Natural killer cell (primary cell): Measurements from ENCODE around the gene ZDHHC14. TPM values are rescaled to one million over a fixed set of nuclear protein-coding genes. Genes with fewer than 3 reads are reported as not detected.

ENCODE experiments used
- ATAC-seq, 3 donors: fragments of 150-1000 bp in 2 of 3; fragments of 200-7000 bp in 1 of 3; cut with Tn5 transposase; 1 replicate in 1 of 3; 2 replicates in 2 of 3; pipeline ENCODE4 v1.10.0; 2021; ENCODE audit warnings: mild to moderate bottlenecking in 2 of 3, moderate library complexity in 2 of 3
- DNase-seq, 2 donors: peaks; one replicate each; pipeline versions ENCODE4 v3.0.0 to v3.0.0-alpha.2; 2013 to 2021; ENCODE audit warnings: mixed read lengths in 1 of 2
- H3K27ac ChIP-seq: one replicate; pipeline ENCODE4 v1.5.1; 2013; ENCODE audit warnings: mild to moderate bottlenecking, low read length
- H3K27me3 ChIP-seq: one replicate; pipeline ENCODE4 v1.6.1; 2013; ENCODE audit warnings: low read length; ENCODE audit not compliant: control insufficient read depth, insufficient read depth
- H3K36me3 ChIP-seq: one replicate; pipeline ENCODE4 v1.6.1; 2013; ENCODE audit warnings: low read length; ENCODE audit not compliant: control insufficient read depth, insufficient read depth
- H3K4me1 ChIP-seq: one replicate; pipeline ENCODE4 v1.6.1; 2013; ENCODE audit warnings: low read length; ENCODE audit not compliant: control insufficient read depth, insufficient read depth
- H3K4me3 ChIP-seq: one replicate; pipeline ENCODE4 v1.5.1; 2013; ENCODE audit warnings: low read length
- H3K9me3 ChIP-seq: one replicate; pipeline ENCODE4 v1.6.1; 2013; ENCODE audit warnings: low read length; ENCODE audit not compliant: control insufficient read depth, insufficient read depth
- H3K27ac Mint-ChIP-seq, 2 donors: one replicate each; pipeline ENCODE4 v1.8.0; 2022; ENCODE audit warnings: mild to moderate bottlenecking in 2 of 2, mixed read lengths in 2 of 2, moderate library complexity in 1 of 2
- H3K27me3 Mint-ChIP-seq, 2 donors: one replicate each; pipeline ENCODE4 v1.8.0; 2022; ENCODE audit warnings: low read depth in 2 of 2, mixed read lengths in 2 of 2
- H3K36me3 Mint-ChIP-seq: one replicate; pipeline ENCODE4 v1.8.0; 2022; ENCODE audit warnings: mixed read lengths
- H3K4me1 Mint-ChIP-seq, 2 donors: one replicate each; pipeline ENCODE4 v1.8.0; 2022; ENCODE audit warnings: mixed read lengths in 2 of 2
- H3K4me3 Mint-ChIP-seq: one replicate; pipeline ENCODE4 v1.8.0; 2022; ENCODE audit warnings: mild to moderate bottlenecking, moderate library complexity, mixed read lengths
- H3K9me3 Mint-ChIP-seq, 2 donors: one replicate each; pipeline ENCODE4 v1.8.0; 2022; ENCODE audit warnings: mixed read lengths in 2 of 2
- WGBS: methylation state at CpG from one replicate; pipeline ENCODE4 v1.1.7; 2013; ENCODE audit warnings: missing lambda C conversion rate; ENCODE audit not compliant: insufficient coverage; 5-methylcytosine and 5-hydroxymethylcytosine counted together
- intact Hi-C: fragments of 100-400 bp; cut with micrococcal nuclease; formaldehyde crosslinking; loops from one replicate; pipeline ENCODE4 v1.14.2; 2022
- total RNA-seq, 4 donors: library from RNA; stranded (reverse); fragments of 120-200 nt in 1 of 4; gene quantifications; one replicate each; pipeline versions ENCODE4 v1.2.3 to v1.2.4, GENCODE V29; 2013 to 2022
- TF ChIP-seq, protein P1 (sequence below): fragments of 200-600 bp; IDR thresholded peaks from one replicate; pipeline ENCODE4 v1.8.0; 2022; ENCODE audit warnings: antibody characterized with exemption

Gene ZDHHC14
- total RNA-seq, 3 donors from 2014 or later (not counting 1 experiment from before 2014, with no cell fraction given) = 6.7 to 11.3 (median 10.6) TPM

GRCh38 chr6:157432231-157432891 is 51.4 kb downstream of the ZDHHC14 start:
- Mint-ChIP-seq H3K4me3 (no peak overlapping the region), H3K36me3 (no peaks in the 10 kb centered on the region), H3K4me1 (peaks cover 0 to 5% of the 10 kb centered on the region in 2 donors), H3K27me3 (no peaks in the 10 kb centered on the region), H3K9me3 (no peaks in the 10 kb centered on the region), H3K27ac (no peak overlapping the region)
- Histone ChIP-seq H3K9me3 (no peaks in the 10 kb centered on the region), H3K27me3 (no peaks in the 10 kb centered on the region), H3K4me1 (no peaks in the 10 kb centered on the region), H3K4me3 (no peak overlapping the region), H3K36me3 (no peaks in the 10 kb centered on the region), H3K27ac (no peak overlapping the region)
- TF ChIP-seq, protein P1, sequence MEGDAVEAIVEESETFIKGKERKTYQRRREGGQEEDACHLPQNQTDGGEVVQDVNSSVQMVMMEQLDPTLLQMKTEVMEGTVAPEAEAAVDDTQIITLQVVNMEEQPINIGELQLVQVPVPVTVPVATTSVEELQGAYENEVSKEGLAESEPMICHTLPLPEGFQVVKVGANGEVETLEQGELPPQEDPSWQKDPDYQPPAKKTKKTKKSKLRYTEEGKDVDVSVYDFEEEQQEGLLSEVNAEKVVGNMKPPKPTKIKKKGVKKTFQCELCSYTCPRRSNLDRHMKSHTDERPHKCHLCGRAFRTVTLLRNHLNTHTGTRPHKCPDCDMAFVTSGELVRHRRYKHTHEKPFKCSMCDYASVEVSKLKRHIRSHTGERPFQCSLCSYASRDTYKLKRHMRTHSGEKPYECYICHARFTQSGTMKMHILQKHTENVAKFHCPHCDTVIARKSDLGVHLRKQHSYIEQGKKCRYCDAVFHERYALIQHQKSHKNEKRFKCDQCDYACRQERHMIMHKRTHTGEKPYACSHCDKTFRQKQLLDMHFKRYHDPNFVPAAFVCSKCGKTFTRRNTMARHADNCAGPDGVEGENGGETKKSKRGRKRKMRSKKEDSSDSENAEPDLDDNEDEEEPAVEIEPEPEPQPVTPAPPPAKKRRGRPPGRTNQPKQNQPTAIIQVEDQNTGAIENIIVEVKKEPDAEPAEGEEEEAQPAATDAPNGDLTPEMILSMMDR = no peak
- intact Hi-C loops = no loop called here
- ATAC-seq (no peak), DNase-seq (no peak)
- 98% methylated on average over 7 of the region's 7 CpGs for WGBS

DNA sequence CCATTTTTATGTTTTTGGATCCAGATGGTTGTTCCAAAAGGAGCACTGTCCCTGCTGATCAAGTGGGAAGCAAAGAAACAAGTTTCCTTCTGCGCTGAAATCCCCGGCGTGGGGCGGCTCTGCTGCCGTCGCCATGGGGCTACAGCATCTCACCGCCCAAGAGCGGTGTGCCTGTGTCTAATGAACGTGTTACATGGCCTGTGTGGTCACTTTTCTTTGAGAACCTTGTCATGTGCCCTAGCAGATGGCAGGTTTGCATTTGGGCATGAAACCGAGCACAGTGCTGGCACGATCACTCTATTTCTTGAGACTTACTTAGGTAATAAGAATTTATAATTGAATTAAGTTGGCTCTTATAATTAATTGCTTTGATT is 51.9 kb downstream of the ZDHHC14 start:
- Mint-ChIP-seq H3K36me3 (no peaks in the 10 kb centered on the region), H3K27me3 (no peaks in the 10 kb centered on the region), H3K9me3 (no peaks in the 10 kb centered on the region), H3K27ac (no peak overlapping the region), H3K4me3 (no peak overlapping the region), H3K4me1 (peaks cover 0 to 5% of the 10 kb centered on the region in 2 donors)
- TF ChIP-seq, protein P1 = no peak
- DNase-seq (no peak), ATAC-seq (no peak)
- Histone ChIP-seq H3K4me3 (no peak overlapping the region), H3K4me1 (no peaks in the 10 kb centered on the region), H3K9me3 (no peaks in the 10 kb centered on the region), H3K27me3 (no peaks in the 10 kb centered on the region), H3K36me3 (no peaks in the 10 kb centered on the region), H3K27ac (no peak overlapping the region)
- 96% methylated on average over 11 of the region's 11 CpGs for WGBS
- intact Hi-C loops = no loop called here

GRCh38 chr6:157433678-157434081 is 52.7 kb downstream of the ZDHHC14 start:
- DNase-seq (no peak), ATAC-seq (no peak)
- Mint-ChIP-seq H3K9me3 (no peaks in the 10 kb centered on the region), H3K27ac (no peak overlapping the region), H3K27me3 (no peaks in the 10 kb centered on the region), H3K36me3 (no peaks in the 10 kb centered on the region), H3K4me1 (peaks cover 0 to 5% of the 10 kb centered on the region in 2 donors), H3K4me3 (no peak overlapping the region)
- Histone ChIP-seq H3K4me3 (no peak overlapping the region), H3K36me3 (no peaks in the 10 kb centered on the region), H3K27ac (no peak overlapping the region), H3K4me1 (no peaks in the 10 kb centered on the region), H3K9me3 (no peaks in the 10 kb centered on the region), H3K27me3 (no peaks in the 10 kb centered on the region)
- TF ChIP-seq, protein P1 = no peak
- intact Hi-C loops = no loop called here
- WGBS = 100% methylated on average over 2 of the region's 3 CpGs
